Keratinocyte (primary cell): ENCODE results near the gene GBA3. TPM values are rescaled to one million over a fixed set of nuclear protein-coding genes. Genes with fewer than 3 reads are reported as not detected.

Experiments
- DNase-seq: peaks from one replicate; pipeline ENCODE4 v3.0.0-alpha.2; 2011; ENCODE audit warnings: low read depth, missing footprints, low spot score
- FAIRE-seq: peaks from 2 replicates; lab custom pipeline; 2011; peaks lifted over from hg19 to GRCh38; lab: Jason Lieb, UNC
- H2AFZ ChIP-seq: 2 replicates; pipeline ENCODE4 v1.6.0; 2012; ENCODE audit warnings: low read length, control low read depth, inconsistent platforms; ENCODE audit not compliant: control insufficient read depth
- H3K27ac ChIP-seq: 2 replicates; pipeline ENCODE4 v1.5.1; 2011; ENCODE audit warnings: low read length; ENCODE audit not compliant: control insufficient read depth, insufficient read depth
- H3K27me3 ChIP-seq: 3 replicates; pipeline ENCODE4 v1.6.0; 2011; ENCODE audit warnings: low read length; ENCODE audit not compliant: control insufficient read depth, insufficient read depth; ENCODE audit errors: extremely low read depth
- H3K36me3 ChIP-seq, 2 experiments: 2 replicates in 1 of 2; 3 replicates in 1 of 2; pipeline ENCODE4 v1.5.1; 2011; ENCODE audit warnings: low read length in 2 of 2, mild to moderate bottlenecking in 1 of 2; ENCODE audit not compliant: control insufficient read depth in 2 of 2, insufficient read depth in 2 of 2; ENCODE audit errors: extremely low read depth in 1 of 2
- H3K4me1 ChIP-seq: 3 replicates; pipeline ENCODE4 v1.5.1; 2011; ENCODE audit warnings: low read length; ENCODE audit not compliant: control insufficient read depth, insufficient read depth; ENCODE audit errors: extremely low read depth
- H3K4me2 ChIP-seq: 3 replicates; pipeline ENCODE4 v1.6.0; 2011; ENCODE audit warnings: low read depth, low read length; ENCODE audit not compliant: control insufficient read depth, insufficient read depth; ENCODE audit errors: extremely low read depth
- H3K4me3 ChIP-seq, 3 experiments: fragments of 200-600 bp in 1 of 3; sonication (generic) in 1 of 3; 2 replicates in 2 of 3; 3 replicates in 1 of 3; pipeline ENCODE4 v1.5.1; 2011 to 2016; ENCODE audit warnings: low read length in 3 of 3, mild to moderate bottlenecking in 3 of 3, control low read depth in 2 of 3, inconsistent platforms in 1 of 3, low read depth in 1 of 3, mixed read lengths in 1 of 3, mixed run types in 1 of 3, moderate library complexity in 1 of 3; ENCODE audit not compliant: control insufficient read depth in 2 of 3, insufficient read depth in 2 of 3; ENCODE audit errors: extremely low read depth in 1 of 3
- H3K79me2 ChIP-seq: 2 replicates; pipeline ENCODE4 v1.6.0; 2012; ENCODE audit warnings: low read length; ENCODE audit not compliant: control insufficient read depth, insufficient read depth
- H3K9ac ChIP-seq: 3 replicates; pipeline ENCODE4 v1.6.0; 2011; ENCODE audit warnings: low read length; ENCODE audit not compliant: control insufficient read depth, insufficient read depth; ENCODE audit errors: extremely low read depth
- H3K9me1 ChIP-seq: 3 replicates; pipeline ENCODE4 v1.6.0; 2011; ENCODE audit warnings: low read length; ENCODE audit not compliant: control insufficient read depth, insufficient read depth; ENCODE audit errors: extremely low read depth
- H3K9me3 ChIP-seq: 2 replicates; pipeline ENCODE4 v1.5.1; 2012; ENCODE audit warnings: low read depth, low read length; ENCODE audit not compliant: control insufficient read depth
- H4K20me1 ChIP-seq: 3 replicates; pipeline ENCODE4 v1.6.0; 2011; ENCODE audit warnings: low read length; ENCODE audit not compliant: control insufficient read depth, insufficient read depth; ENCODE audit errors: extremely low read depth
- CTCF ChIP-seq, 3 experiments: IDR thresholded peaks in 1 of 3; conservative IDR thresholded peaks in 1 of 3; optimal IDR thresholded peaks in 1 of 3; 2 replicates in 2 of 3; 3 replicates in 1 of 3; pipeline versions ENCODE3 to v1.5.1; 2011; ENCODE audit warnings: low read length in 3 of 3, mild to moderate bottlenecking in 3 of 3, moderate library complexity in 2 of 3, control low read depth in 1 of 3, inconsistent platforms in 1 of 3; ENCODE audit not compliant: insufficient read depth in 2 of 3; ENCODE audit errors: extremely low read depth in 1 of 3
- EZH2 ChIP-seq: IDR thresholded peaks from one replicate; pipeline ENCODE4 v1.6.1; 2012; ENCODE audit warnings: inconsistent platforms, mild to moderate bottlenecking, low read length, moderate library complexity
- dilution Hi-C: fragments of 300-500 bp; cut with MboI; formaldehyde crosslinking; loops from one replicate; pipeline ENCODE4 v1.7.0; 2020; ENCODE audit warnings: low sequenced_read_pairs; ENCODE audit not compliant: extremely low pct_ligation_motif_present
- polyA plus RNA-seq, 5 experiments: library from polyadenylated mRNA; depleted of rRNA in 3 of 5; stranded (reverse) in 3 of 5; stranded (forward) in 1 of 5; unstranded in 1 of 5; fragments of >200 nt; gene quantifications; 1 replicate in 1 of 5; 2 replicates in 3 of 5; 3 replicates in 1 of 5; pipeline versions ENCODE4 v1.2.1 to v1.2.3, GENCODE V29; 2011 to 2012; ENCODE audit warnings: missing spikeins in 2 of 5, low read depth in 1 of 5, low replicate concordance in 1 of 5

The GBA3 gene
- polyA plus RNA-seq, 1 donor (not counting 4 experiments of a cell fraction or from before 2014, with no cell fraction given): not detected

DNA sequence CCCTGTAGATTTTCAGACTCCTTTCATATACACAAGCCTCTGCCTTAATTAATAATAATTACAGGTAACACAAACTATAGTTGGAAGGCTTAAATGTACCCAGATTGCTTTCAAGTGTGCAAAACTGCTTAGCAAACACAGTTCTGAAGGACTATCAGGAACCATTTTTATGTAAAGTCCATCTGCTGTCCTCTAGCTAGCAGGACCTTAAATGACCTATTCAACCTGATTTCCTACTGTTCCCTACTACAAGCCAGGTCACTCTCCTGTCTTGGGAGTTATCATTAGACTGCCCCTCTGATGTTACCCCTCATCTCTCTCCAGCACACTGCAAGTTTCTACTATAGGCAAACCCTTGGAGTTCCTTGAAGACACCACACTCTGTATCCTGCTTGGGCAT, 157.3 kb downstream of the GBA3 start:
- H3K27me3 ChIP-seq: no peaks in the 10 kb centered on the region
- H3K27ac ChIP-seq: no peak overlapping the region
- dilution Hi-C loops: no loop called here
- no peaks in the 10 kb centered on the region for H3K4me1 ChIP-seq
- no peak overlapping the region for H3K9ac ChIP-seq
- no peaks in the 10 kb centered on the region for H3K79me2 ChIP-seq
- no peaks in the 10 kb centered on the region for H4K20me1 ChIP-seq
- no peak for FAIRE-seq
- no peak for DNase-seq
- no peaks in the 10 kb centered on the region for H3K36me3 ChIP-seq
- no peak overlapping the region for H3K4me2 ChIP-seq
- no peaks in the 10 kb centered on the region for H3K9me1 ChIP-seq
- no peaks in the 10 kb centered on the region for H3K9me3 ChIP-seq
- no peak overlapping the region for H3K4me3 ChIP-seq
- TF ChIP-seq EZH2 (no peak), CTCF (optimal IDR thresholded peaks at IDR 0.05 in 1 of 3, IDR thresholded peaks at IDR 0.05 in 1 of 3, conservative IDR thresholded peaks at IDR 0.05 in 1 of 3; ENCODE audit: extremely low read depth in 1 of 3, insufficient read depth in 2 of 3, low read length in 3 of 3) (no peak)
- no peak overlapping the region for H2AFZ ChIP-seq

DNA sequence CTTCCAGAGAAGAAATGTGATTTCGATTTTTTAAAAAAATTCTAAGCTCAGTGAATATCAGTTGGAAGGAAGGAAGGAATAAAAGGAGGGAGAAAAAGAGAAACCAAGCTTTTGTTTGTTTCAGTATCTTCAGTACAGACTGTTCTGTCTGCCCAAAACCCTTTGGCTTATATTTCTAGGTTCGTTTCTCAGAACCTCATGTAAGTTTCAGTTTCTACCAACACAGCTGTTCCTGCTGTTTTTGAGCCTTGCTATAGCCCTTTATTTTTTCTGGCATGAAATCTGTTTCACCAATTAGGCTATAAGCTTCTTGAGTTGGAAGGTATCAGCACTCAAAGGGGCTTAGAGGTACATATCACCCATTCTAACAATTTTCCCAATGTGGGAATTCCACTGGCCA, 157.9 kb downstream of the GBA3 start:
- Histone ChIP-seq H3K9me3 (no peaks in the 10 kb centered on the region), H3K36me3 (no peaks in the 10 kb centered on the region), H3K4me2 (no peak overlapping the region), H3K79me2 (no peaks in the 10 kb centered on the region), H3K4me1 (no peaks in the 10 kb centered on the region), H3K4me3 (no peak overlapping the region), H3K9me1 (no peaks in the 10 kb centered on the region), H2AFZ (no peak overlapping the region), H3K27ac (no peak overlapping the region), H4K20me1 (no peaks in the 10 kb centered on the region), H3K9ac (no peak overlapping the region), H3K27me3 (no peaks in the 10 kb centered on the region)
- FAIRE-seq (no peak), DNase-seq (no peak)
- dilution Hi-C loops: no loop called here
- TF ChIP-seq CTCF (optimal IDR thresholded peaks at IDR 0.05 in 1 of 3, IDR thresholded peaks at IDR 0.05 in 1 of 3, conservative IDR thresholded peaks at IDR 0.05 in 1 of 3; ENCODE audit: extremely low read depth in 1 of 3, insufficient read depth in 2 of 3, low read length in 3 of 3) (no peak), EZH2 (no peak)
